A673 (cell line): ENCODE data around the gene RGS13. TPM values are rescaled to one million over a fixed set of nuclear protein-coding genes. Genes with fewer than 3 reads are reported as not detected.

Experiments
- BruUV-seq: library from RNA; stranded (reverse); fragments of 400-500 nt; replicated peaks from 2 replicates; lab custom pipeline; 2021; lab: Mats Ljungman, UMichigan
- CTCF ChIA-PET: fragments of 300-600 bp; sonication (Branson Sonifier 250); formaldehyde crosslinking; loops from one replicate; lab custom pipeline; 2022; ENCODE audit warnings: antibody characterized with exemption; lab: Charles Lee
- POLR2A ChIA-PET: fragments of 300-600 bp; sonication (Branson Sonifier 250); formaldehyde crosslinking; loops from one replicate; lab custom pipeline; 2022; ENCODE audit warnings: antibody characterized with exemption; ENCODE audit not compliant: low non-redundant PET; lab: Charles Lee
- DNase-seq: peaks from one replicate; pipeline ENCODE4 v3.0.0-alpha.2; 2015; ENCODE audit warnings: low spot score
- H3K27ac ChIP-seq: fragments of 200-600 bp; sonication (generic); 2 replicates; pipeline ENCODE4 v1.5.1; 2016; ENCODE audit warnings: mixed run types, low read depth, mild to moderate bottlenecking, mixed read lengths, antibody characterized with exemption, low read length; ENCODE audit not compliant: poor library complexity, severe bottlenecking
- H3K27me3 ChIP-seq: fragments of 200-600 bp; sonication (generic); replicated peaks from 2 replicates; pipeline ENCODE4 v1.6.1; 2017; ENCODE audit warnings: mixed run types, low read depth, mild to moderate bottlenecking, mixed read lengths, antibody characterized with exemption, low read length; ENCODE audit not compliant: insufficient read depth, poor library complexity
- H3K36me3 ChIP-seq: fragments of 200-600 bp; sonication (generic); 2 replicates; pipeline ENCODE4 v1.6.1; 2016; ENCODE audit warnings: mixed run types, mild to moderate bottlenecking, mixed read lengths, antibody characterized with exemption, low read length; ENCODE audit not compliant: insufficient read depth, poor library complexity, severe bottlenecking
- H3K4me1 ChIP-seq: fragments of 200-600 bp; sonication (generic); 2 replicates; pipeline ENCODE4 v1.6.1; 2017; ENCODE audit warnings: mixed run types, mild to moderate bottlenecking, mixed read lengths, antibody characterized with exemption, low read length; ENCODE audit not compliant: insufficient read depth, poor library complexity, severe bottlenecking
- H3K4me3 ChIP-seq: fragments of 200-600 bp; sonication (generic); 2 replicates; pipeline ENCODE4 v1.5.1; 2016; ENCODE audit warnings: low read depth, mixed run types, mild to moderate bottlenecking, mixed read lengths, low read length; ENCODE audit not compliant: poor library complexity, severe bottlenecking
- H3K9me3 ChIP-seq: fragments of 200-600 bp; sonication (generic); 2 replicates; pipeline ENCODE4 v1.6.1; 2016; ENCODE audit warnings: mixed run types, low read depth, mild to moderate bottlenecking, mixed read lengths, antibody characterized with exemption, low read length; ENCODE audit not compliant: poor library complexity, severe bottlenecking
- EZH2 ChIP-seq: fragments of 200-600 bp; sonication (generic); IDR thresholded peaks from 2 replicates; pipeline ENCODE4 v1.6.1; 2017; ENCODE audit warnings: borderline replicate concordance, low read depth, mild to moderate bottlenecking, mixed read lengths, antibody characterized with exemption, low read length; ENCODE audit not compliant: poor library complexity, severe bottlenecking
- intact Hi-C: fragments of 100-400 bp; cut with micrococcal nuclease; formaldehyde crosslinking; loops from one replicate; pipeline ENCODE4 v1.10.0; 2022; ENCODE audit not compliant: unreplicated experiment
- total RNA-seq: library from RNA; stranded (reverse); gene quantifications from 2 replicates; pipeline ENCODE4 v1.2.3, GENCODE V29; 2021
- TF ChIP-seq, protein P1 (sequence below): fragments of 300-800, 200-600 bp; sonication (generic); conservative IDR thresholded peaks from 2 replicates; pipeline ENCODE4 v1.5.1; 2017; ENCODE audit warnings: low read depth, mild to moderate bottlenecking, antibody characterized with exemption, low read length, moderate library complexity, mixed read lengths

RGS13 gene
- total RNA-seq, 1 experiment from 2014 or later = not detected

DNA sequence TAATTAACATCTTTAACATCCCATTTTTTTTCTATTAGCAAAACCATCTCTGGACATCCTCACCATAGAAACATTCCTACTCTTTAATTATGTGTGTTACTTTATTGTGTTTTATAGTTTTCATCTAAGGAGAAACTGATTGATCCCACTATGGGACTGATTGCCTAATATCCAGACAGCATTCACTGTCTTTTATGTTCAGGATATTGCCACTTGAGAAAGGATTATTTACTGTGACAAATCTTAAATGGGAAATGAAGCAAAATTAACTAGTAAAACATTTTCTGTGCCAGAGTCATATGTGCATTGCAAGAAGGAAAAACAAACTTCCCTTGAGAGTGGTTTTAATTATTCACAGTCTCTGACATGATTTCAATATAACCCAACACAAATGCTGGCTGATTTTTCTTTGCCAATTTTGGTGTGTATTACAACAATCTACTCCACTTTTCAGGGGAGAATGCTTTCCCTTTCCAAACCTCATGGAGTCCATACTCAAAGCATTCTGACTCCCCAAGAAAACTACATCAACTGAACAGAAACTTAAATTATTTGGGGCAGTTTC lies 15.8 kb upstream of the RGS13 start:
- TF ChIP-seq EZH2 = no peak
- TF ChIP-seq, protein P1, sequence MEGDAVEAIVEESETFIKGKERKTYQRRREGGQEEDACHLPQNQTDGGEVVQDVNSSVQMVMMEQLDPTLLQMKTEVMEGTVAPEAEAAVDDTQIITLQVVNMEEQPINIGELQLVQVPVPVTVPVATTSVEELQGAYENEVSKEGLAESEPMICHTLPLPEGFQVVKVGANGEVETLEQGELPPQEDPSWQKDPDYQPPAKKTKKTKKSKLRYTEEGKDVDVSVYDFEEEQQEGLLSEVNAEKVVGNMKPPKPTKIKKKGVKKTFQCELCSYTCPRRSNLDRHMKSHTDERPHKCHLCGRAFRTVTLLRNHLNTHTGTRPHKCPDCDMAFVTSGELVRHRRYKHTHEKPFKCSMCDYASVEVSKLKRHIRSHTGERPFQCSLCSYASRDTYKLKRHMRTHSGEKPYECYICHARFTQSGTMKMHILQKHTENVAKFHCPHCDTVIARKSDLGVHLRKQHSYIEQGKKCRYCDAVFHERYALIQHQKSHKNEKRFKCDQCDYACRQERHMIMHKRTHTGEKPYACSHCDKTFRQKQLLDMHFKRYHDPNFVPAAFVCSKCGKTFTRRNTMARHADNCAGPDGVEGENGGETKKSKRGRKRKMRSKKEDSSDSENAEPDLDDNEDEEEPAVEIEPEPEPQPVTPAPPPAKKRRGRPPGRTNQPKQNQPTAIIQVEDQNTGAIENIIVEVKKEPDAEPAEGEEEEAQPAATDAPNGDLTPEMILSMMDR = no peak
- no peaks in the 10 kb centered on the region for H3K36me3 ChIP-seq
- peaks cover 43% of the 10 kb centered on the region for H3K27me3 ChIP-seq
- intact Hi-C loops = no loop called here
- H3K4me1 ChIP-seq = peaks cover 11% of the 10 kb centered on the region
- DNase-seq = peak; percentile 93
- BruUV-seq = no TSS peak
- POLR2A ChIA-PET = no interaction called here
- no peak overlapping the region for H3K27ac ChIP-seq
- H3K9me3 ChIP-seq = peaks cover 4% of the 10 kb centered on the region
- CTCF ChIA-PET = no interaction called here
- H3K4me3 ChIP-seq = no peak overlapping the region

DNA sequence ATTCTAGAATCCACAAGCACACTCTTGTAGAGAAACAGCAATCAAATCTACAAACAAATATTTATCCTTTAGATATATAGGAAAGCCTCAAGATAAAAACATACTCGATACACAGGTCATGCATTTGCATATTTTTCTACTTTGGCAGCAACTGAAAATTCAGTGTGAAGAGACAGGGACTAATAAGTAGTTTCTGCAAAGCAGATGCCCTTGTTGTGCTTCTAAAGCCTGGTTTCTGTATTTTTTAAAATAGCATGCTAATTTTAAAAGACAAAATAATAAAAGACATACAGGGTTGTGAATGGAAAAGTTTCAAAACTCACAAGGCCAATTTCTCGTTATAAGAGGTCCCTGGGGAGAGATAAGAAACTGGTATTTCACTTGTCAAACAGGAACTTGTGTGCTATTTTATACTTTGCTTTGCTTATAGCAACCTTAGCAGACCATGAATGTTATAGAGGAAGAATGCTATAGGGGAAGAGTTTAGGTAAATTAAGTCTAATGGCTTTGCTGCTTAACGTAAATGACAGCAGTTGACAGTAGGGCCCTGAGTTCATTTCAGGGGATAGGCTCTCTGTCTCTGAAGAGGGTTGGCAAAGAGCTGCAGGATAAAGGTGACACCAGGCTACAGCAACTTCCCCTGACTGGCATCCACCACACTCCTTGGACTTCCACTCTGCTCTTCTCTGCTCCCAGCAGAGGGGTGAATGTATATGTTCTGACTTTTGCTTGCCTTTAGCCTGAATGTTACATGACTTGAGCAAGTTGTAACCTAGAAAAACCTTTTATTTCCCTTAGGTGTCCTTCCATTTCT lies 9.4 kb upstream of the RGS13 start:
- ChIA-PET CTCF (no interaction called here), POLR2A (interaction anchor here (0.5 kb wide), 1 partner anchor 30 kb away, joined by 3 read pairs; no protein-coding TSS in a partner anchor)
- Histone ChIP-seq H3K4me3 (no peak overlapping the region), H3K4me1 (peaks cover 8% of the 10 kb centered on the region), H3K36me3 (no peaks in the 10 kb centered on the region), H3K27me3 (peaks cover 22% of the 10 kb centered on the region), H3K27ac (no peak overlapping the region), H3K9me3 (peaks cover 1% of the 10 kb centered on the region)
- peak; percentile 38 for DNase-seq
- BruUV-seq = no TSS peak
- intact Hi-C loops = no loop called here
- no peak for TF ChIP-seq EZH2
- TF ChIP-seq, protein P1 = no peak

GRCh38 chr1:192627901-192628300 lies 8.0 kb upstream of the RGS13 start:
- no peaks in the 10 kb centered on the region for H3K36me3 ChIP-seq
- no peak overlapping the region for H3K4me3 ChIP-seq
- H3K4me1 ChIP-seq = peaks cover 8% of the 10 kb centered on the region
- no peak overlapping the region for H3K27ac ChIP-seq
- no TSS peak for BruUV-seq
- H3K9me3 ChIP-seq = no peaks in the 10 kb centered on the region
- H3K27me3 ChIP-seq = peaks cover 28% of the 10 kb centered on the region
- TF ChIP-seq EZH2 = no peak
- TF ChIP-seq, protein P1 = no peak
- intact Hi-C loops = no loop called here
- ChIA-PET POLR2A (interaction anchor here (0.6 kb wide), 1 partner anchor 655 kb away, joined by 4 read pairs; no protein-coding TSS in a partner anchor), CTCF (no interaction called here)
- DNase-seq = no peak
